Stimulated activated CD8-positive, alpha-beta memory T cell treated with anti-CD3 and anti-CD28 coated beads, Interleukin-7, amount 100 ng/mL, for 1 hour (primary cell): ENCODE data around the gene RANBP9.

Experiments used
- DNase-seq, 2 donors: peaks; one replicate each; pipeline ENCODE4 v3.0.0-alpha.2; 2020; ENCODE audit warnings: low read depth in 2 of 2

RANBP9 gene

GRCh38 chr6:13710552-13711323 is 897 bp downstream of the RANBP9 start:
- DNase-seq: no peak

GRCh38 chr6:13709689-13710551 is 1.7 kb downstream of the RANBP9 start:
- no peak for DNase-seq

- no peak for DNase-seq
Measured at GRCh38 chr6:13708736-13709135, 2.9 kb downstream of the RANBP9 start.

GRCh38 chr6:13703496-13703895 is 8.1 kb downstream of the RANBP9 start:
- DNase-seq: no peak

GRCh38 chr6:13702809-13703302 is 8.8 kb downstream of the RANBP9 start:
- no peak for DNase-seq

- no peak for DNase-seq
Measured at GRCh38 chr6:13700232-13700631, 11.4 kb downstream of the RANBP9 start.

- DNase-seq: no peak
Measured at GRCh38 chr6:13698715-13699114, 12.9 kb downstream of the RANBP9 start.

- DNase-seq: no peak
Measured at GRCh38 chr6:13697857-13698256, 13.8 kb downstream of the RANBP9 start.

GRCh38 chr6:13696226-13696625 is 15.4 kb downstream of the RANBP9 start:
- DNase-seq: no peak

GRCh38 chr6:13695252-13695651 is 16.4 kb downstream of the RANBP9 start:
- no peak for DNase-seq

- DNase-seq: no peak
Measured at GRCh38 chr6:13694562-13694961, 17.1 kb downstream of the RANBP9 start.

GRCh38 chr6:13689511-13690256 is 22.0 kb downstream of the RANBP9 start:
- DNase-seq: no peak

- no peak for DNase-seq
Measured at GRCh38 chr6:13688692-13689196, 22.9 kb downstream of the RANBP9 start.

GRCh38 chr6:13687917-13688351 is 23.7 kb downstream of the RANBP9 start:
- no peak for DNase-seq

- no peak for DNase-seq
Measured at GRCh38 chr6:13684855-13685254, 26.8 kb downstream of the RANBP9 start.

GRCh38 chr6:13683038-13683437 is 28.6 kb downstream of the RANBP9 start:
- DNase-seq: no peak

GRCh38 chr6:13682346-13682745 is 29.3 kb downstream of the RANBP9 start:
- DNase-seq: no peak

- no peak for DNase-seq
Measured at GRCh38 chr6:13681305-13682061, 30.2 kb downstream of the RANBP9 start.

- no peak for DNase-seq
Measured at GRCh38 chr6:13680448-13680968, 31.1 kb downstream of the RANBP9 start.

- DNase-seq: no peak
Measured at GRCh38 chr6:13679996-13680395, 31.6 kb downstream of the RANBP9 start.
